ENCODE results near the gene RRP9. TPM values are rescaled to one million over a fixed set of nuclear protein-coding genes. Genes with fewer than 3 reads are reported as not detected.

RRP9 gene
- total and polyA plus RNA-seq, 10 donors = 9.5 to 26.6 (median 14.1) TPM

- H3K36me3 ChIP-seq = no peaks in the 10 kb centered on the region
- intact Hi-C loops (cut with DNase I; ENCODE audit: low total_unique reads) = no loop called here
- H3K4me1 ChIP-seq = no peaks in the 10 kb centered on the region
- H3K27ac ChIP-seq = no peak overlapping the region
- no peak overlapping the region for H3K4me3 ChIP-seq
- peaks cover 0 to 33% (median 0%) of the 10 kb centered on the region in 7 donors for H3K27me3 ChIP-seq (replicated peaks in 1 of 7)
- no peak for DNase-seq
- WGBS, 5 donors = 90 to 96% (median 94%) methylated on average over 12 of the region's 12 CpGs
- no peaks in the 10 kb centered on the region for H3K9me3 ChIP-seq
- TF ChIP-seq CTCF (IDR thresholded peaks at IDR 0.05 in 8 of 11, conservative IDR thresholded peaks at IDR 0.05 in 3 of 11) (no peak), POLR2AphosphoS5 (IDR thresholded peaks at IDR 0.05) (no peak), POLR2A (IDR thresholded peaks at IDR 0.05) (no peak)
These were observed 53.1 kb downstream of the RRP9 start for GRCh38 chr3:51888463-51889105.

GRCh38 chr3:51887620-51888019 is 54.1 kb downstream of the RRP9 start:
- Histone ChIP-seq H3K36me3 (no peaks in the 10 kb centered on the region), H3K4me1 (no peaks in the 10 kb centered on the region), H3K4me3 (no peak overlapping the region), H3K27me3 (replicated peaks in 1 of 7) (peaks cover 0 to 35% (median 0%) of the 10 kb centered on the region in 7 donors), H3K27ac (no peak overlapping the region), H3K9me3 (no peaks in the 10 kb centered on the region)
- intact Hi-C loops (cut with DNase I; ENCODE audit: low total_unique reads) = no loop called here
- 83 to 93% (median 87%) methylated on average over 2 of the region's 2 CpGs for WGBS, 5 donors
- no peak for TF ChIP-seq POLR2AphosphoS5 (IDR thresholded peaks at IDR 0.05)
- no peak for TF ChIP-seq CTCF (IDR thresholded peaks at IDR 0.05 in 8 of 11, conservative IDR thresholded peaks at IDR 0.05 in 3 of 11)
- no peak for TF ChIP-seq POLR2A (IDR thresholded peaks at IDR 0.05)
- DNase-seq = no peak

- Histone ChIP-seq H3K36me3 (no peaks in the 10 kb centered on the region), H3K27me3 (replicated peaks in 1 of 7) (peaks cover 0 to 32% (median 0%) of the 10 kb centered on the region in 7 donors), H3K9me3 (no peaks in the 10 kb centered on the region), H3K4me3 (no peak overlapping the region), H3K4me1 (no peaks in the 10 kb centered on the region), H3K27ac (no peak overlapping the region)
- intact Hi-C loops (cut with DNase I; ENCODE audit: low total_unique reads) = no loop called here
- no peak for TF ChIP-seq POLR2A (IDR thresholded peaks at IDR 0.05)
- no peak for TF ChIP-seq CTCF (IDR thresholded peaks at IDR 0.05 in 8 of 11, conservative IDR thresholded peaks at IDR 0.05 in 3 of 11)
- TF ChIP-seq POLR2AphosphoS5 (IDR thresholded peaks at IDR 0.05) = no peak
- no peak for DNase-seq
These were observed 55.3 kb downstream of the RRP9 start for GRCh38 chr3:51886447-51886846.

Small RNA genes lying within 50 kb of the gene (small RNA-seq; reads per million reads assigned to genes)
- 0 reads per million in 4 donors for gene AC115284.1

Other genes starting within 250 kb of the RRP9 start
- gene GRM2, start 234.8 kb downstream of the RRP9 start, total RNA-seq = 1 to 10 TPM; 1.1 to 2.7 (median 1.8) TPM
- gene GRM2, start 234.8 kb downstream of the RRP9 start, polyA plus RNA-seq = 1 to 10 TPM in 1 of 3 donors, under 1 TPM in 2; 0.17 to 1.1 (median 0.61) TPM
- gene IQCF6, start 162.7 kb downstream of the RRP9 start, total RNA-seq = not detected
- not detected for gene IQCF6, start 162.7 kb downstream of the RRP9 start, polyA plus RNA-seq
- not detected for gene IQCF2, start 80.3 kb downstream of the RRP9 start, total RNA-seq
- not detected for gene IQCF2, start 80.3 kb downstream of the RRP9 start, polyA plus RNA-seq
- not detected for gene IQCF5, start 66.3 kb downstream of the RRP9 start, total RNA-seq
- not detected for gene IQCF5, start 66.3 kb downstream of the RRP9 start, polyA plus RNA-seq
- gene IQCF1, start 38.6 kb downstream of the RRP9 start, total RNA-seq = not detected
- gene IQCF1, start 38.6 kb downstream of the RRP9 start, polyA plus RNA-seq = not detected
- gene PARP3, start 459 bp upstream of the RRP9 start, total RNA-seq = 10 to 100 TPM; 23.1 to 34.2 (median 28.2) TPM
- gene PARP3, start 459 bp upstream of the RRP9 start, polyA plus RNA-seq = 10 to 100 TPM in 2 of 3 donors, 1 to 10 TPM in 1; 8.2 to 18.9 (median 16.5) TPM
- under 1 TPM in 1 of 7 donors, not detected in 6; 0.39 TPM for gene GPR62, start 13.5 kb upstream of the RRP9 start, total RNA-seq
- under 1 TPM; 0.04 to 0.06 (median 0.05) TPM for gene GPR62, start 13.5 kb upstream of the RRP9 start, polyA plus RNA-seq
- 10 to 100 TPM; 17.1 to 24.6 (median 20.7) TPM for gene PCBP4, start 25.6 kb upstream of the RRP9 start, total RNA-seq
- gene PCBP4, start 25.6 kb upstream of the RRP9 start, polyA plus RNA-seq = 10 to 100 TPM; 12.8 to 41.7 (median 23.2) TPM
- gene ABHD14B, start 32.1 kb upstream of the RRP9 start, total RNA-seq = 10 to 100 TPM; 33.8 to 74.9 (median 56.3) TPM
- 10 to 100 TPM; 60.1 to 71.4 (median 66.8) TPM for gene ABHD14B, start 32.1 kb upstream of the RRP9 start, polyA plus RNA-seq
- 10 to 100 TPM in 4 of 7 donors, 1 to 10 TPM in 3; 8.7 to 23.9 (median 12.3) TPM for gene ABHD14A, start 33.2 kb upstream of the RRP9 start, total RNA-seq
- gene ABHD14A, start 33.2 kb upstream of the RRP9 start, polyA plus RNA-seq = 10 to 100 TPM; 18.7 to 26.7 (median 22.1) TPM
- gene ACY1, start 41.6 kb upstream of the RRP9 start, total RNA-seq = 10 to 100 TPM; 16.7 to 31.1 (median 26.0) TPM
- 10 to 100 TPM; 28.1 to 29.8 (median 29.2) TPM for gene ACY1, start 41.6 kb upstream of the RRP9 start, polyA plus RNA-seq
- 1,000 to 10,000 TPM in 4 of 7 donors, 100 to 1,000 TPM in 3; 684 to 1,403 (median 1,036) TPM for gene RPL29, start 54.0 kb upstream of the RRP9 start, total RNA-seq
- gene RPL29, start 54.0 kb upstream of the RRP9 start, polyA plus RNA-seq = 1,000 to 10,000 TPM; 3,003 to 4,302 (median 4,113) TPM
- gene DUSP7, start 114.7 kb upstream of the RRP9 start, total RNA-seq = 10 to 100 TPM; 31.5 to 68.6 (median 42.6) TPM
- 10 to 100 TPM in 1 of 3 donors, 1 to 10 TPM in 2; 5.4 to 20.1 (median 6.9) TPM for gene DUSP7, start 114.7 kb upstream of the RRP9 start, polyA plus RNA-seq
- gene POC1A, start 212.5 kb upstream of the RRP9 start, total RNA-seq = 1 to 10 TPM; 1.6 to 4.4 (median 2.5) TPM
- 1 to 10 TPM; 2.4 to 3.2 (median 3.2) TPM for gene POC1A, start 212.5 kb upstream of the RRP9 start, polyA plus RNA-seq